Kidney (tissue), 14 donors: ENCODE results near the gene CD40. TPM values are rescaled to one million over a fixed set of nuclear protein-coding genes. Genes with fewer than 3 reads are reported as not detected.

Experiments
- DNase-seq, 5 donors: peaks; one replicate each; pipeline ENCODE4 v3.0.0-alpha.2; 2013 to 2020
- FAIRE-seq: peaks from 2 replicates; lab custom pipeline; 2012; peaks lifted over from hg19 to GRCh38; lab: Jason Lieb, UNC
- H3K27ac ChIP-seq, 2 donors: one replicate each; pipeline ENCODE4 v1.7.0; 2013; ENCODE audit warnings: low read depth in 2 of 2, low read length in 2 of 2, inconsistent platforms in 1 of 2
- H3K27me3 ChIP-seq: one replicate; pipeline ENCODE4 v1.7.1; 2013; ENCODE audit warnings: low read length, inconsistent platforms; ENCODE audit not compliant: control insufficient read depth, insufficient read depth
- H3K36me3 ChIP-seq, 3 donors: one replicate each; pipeline versions ENCODE4 v1.7.0 to v1.7.1; 2013; ENCODE audit warnings: low read length in 3 of 3, control low read depth in 1 of 3, inconsistent platforms in 1 of 3; ENCODE audit not compliant: insufficient read depth in 3 of 3, control insufficient read depth in 2 of 3
- H3K4me1 ChIP-seq, 3 donors: one replicate each; pipeline versions ENCODE4 v1.7.0 to v1.7.1; 2013; ENCODE audit warnings: low read length in 3 of 3, inconsistent platforms in 1 of 3, low read depth in 1 of 3; ENCODE audit not compliant: control insufficient read depth in 2 of 3, insufficient read depth in 2 of 3
- H3K4me3 ChIP-seq, 3 donors: one replicate each; pipeline versions ENCODE4 v1.7.0 to v1.8.1; 2013; ENCODE audit warnings: low read length in 3 of 3, control low read depth in 1 of 3, inconsistent platforms in 1 of 3
- H3K9ac ChIP-seq, 3 donors: one replicate each; pipeline versions ENCODE4 v1.7.0 to v1.7.1; 2013; ENCODE audit warnings: low read length in 3 of 3, control low read depth in 1 of 3, inconsistent platforms in 1 of 3
- H3K9me3 ChIP-seq, 3 donors: one replicate each; pipeline versions ENCODE4 v1.7.0 to v1.7.1; 2013; ENCODE audit warnings: low read length in 3 of 3, control low read depth in 1 of 3, inconsistent platforms in 1 of 3; ENCODE audit not compliant: control insufficient read depth in 2 of 3, insufficient read depth in 1 of 3
- CTCF ChIP-seq: IDR thresholded peaks from 3 replicates; pipeline ENCODE4 v1.5.1; 2012; ENCODE audit warnings: mild to moderate bottlenecking, moderate library complexity, borderline replicate concordance; ENCODE audit not compliant: insufficient read depth; ENCODE audit errors: extremely low read depth
- intact Hi-C: fragments of 100-400 bp; cut with DNase I; formaldehyde crosslinking; loops from one replicate; pipeline ENCODE4 v1.11.1; 2022
- polyA plus RNA-seq: library from polyadenylated mRNA; stranded (reverse); fragments of 350-450 nt; fragmentation: Illumina TruSeq; extraction: RNeasy Lipid Tissue Mini Kit (QIAGEN cat#74804); gene quantifications from one replicate; pipeline ENCODE4 v1.2.3, GENCODE V29; 2014; ENCODE audit warnings: low read depth, low replicate concordance; ENCODE audit not compliant: insufficient read depth
- total RNA-seq: library from RNA; stranded (reverse); fragmentation: NEBNext Ultra II Directional; extraction: Animal tissue kit (Norgen Biotek cat#: 25700); gene quantifications from one replicate; pipeline ENCODE4 v1.2.1, GENCODE V29; 2021
- donor health status: control.
- donor health status: control.
- donor health status: control.
- donor health status: control.
- donor health status: control.
- donor health status: DM: yes; HTN: yes; CAD: no.
- donor health status: Normal renal cell carcinoma (clear cell type).

The CD40 gene
- total and polyA plus RNA-seq, 2 donors from 2014 or later: 15.7 to 25.2 TPM

- Histone ChIP-seq H3K27ac (no peak overlapping the region), H3K9me3 (no peaks in the 10 kb centered on the region), H3K27me3 (peaks cover 2% of the 10 kb centered on the region), H3K9ac (no peak overlapping the region), H3K4me1 (no peaks in the 10 kb centered on the region), H3K4me3 (no peak overlapping the region), H3K36me3 (no peaks in the 10 kb centered on the region)
- intact Hi-C loops: no loop called here
- no peak for FAIRE-seq
- TF ChIP-seq CTCF: no peak
- no peak for DNase-seq
Observed at GRCh38 chr20:46102940-46103339, 15.2 kb upstream of the CD40 start.

- Histone ChIP-seq H3K9me3 (no peaks in the 10 kb centered on the region), H3K4me3 (no peak overlapping the region), H3K27ac (no peak overlapping the region), H3K36me3 (no peaks in the 10 kb centered on the region), H3K9ac (no peak overlapping the region), H3K4me1 (no peaks in the 10 kb centered on the region), H3K27me3 (no peaks in the 10 kb centered on the region)
- intact Hi-C loops: no loop called here
- DNase-seq (no peak), FAIRE-seq (no peak)
- no peak for TF ChIP-seq CTCF
Observed at GRCh38 chr20:46104262-46104661, 13.9 kb upstream of the CD40 start.

- H3K9ac ChIP-seq: no peak overlapping the region
- no peak for TF ChIP-seq CTCF
- intact Hi-C loops: no loop called here
- no peak for DNase-seq
- H3K4me1 ChIP-seq: no peaks in the 10 kb centered on the region
- no peak for FAIRE-seq
- H3K36me3 ChIP-seq: no peaks in the 10 kb centered on the region
- no peaks in the 10 kb centered on the region for H3K27me3 ChIP-seq
- H3K9me3 ChIP-seq: no peaks in the 10 kb centered on the region
- H3K4me3 ChIP-seq: no peak overlapping the region
- H3K27ac ChIP-seq: no peak overlapping the region
Observed at GRCh38 chr20:46107061-46107460, 11.1 kb upstream of the CD40 start.

- Histone ChIP-seq H3K36me3 (no peaks in the 10 kb centered on the region), H3K4me1 (no peaks in the 10 kb centered on the region), H3K27ac (no peak overlapping the region), H3K9ac (no peak overlapping the region), H3K27me3 (no peaks in the 10 kb centered on the region), H3K4me3 (no peak overlapping the region), H3K9me3 (no peaks in the 10 kb centered on the region)
- no peak for TF ChIP-seq CTCF
- no peak for DNase-seq
- FAIRE-seq: no peak
- intact Hi-C loops: no loop called here
Observed at GRCh38 chr20:46108435-46108841, 9.7 kb upstream of the CD40 start.
